Erythroblast (primary cell): ENCODE data around the gene SLC23A3.
A peak's percentile ranks its signal among the peaks of the same experiment; 100 is the strongest.

Experiments
- DNase-seq, 2 experiments: peaks; one replicate each; lab custom pipeline; 2025; lab: John Stamatoyannopoulos, UW
- GATA1 ChIP-seq: IDR thresholded peaks from 2 replicates; pipeline ENCODE4 v1.6.1; 2011; ENCODE audit warnings: low read depth, mild to moderate bottlenecking, control low read depth, low read length, moderate library complexity
- POLR2A ChIP-seq: IDR thresholded peaks from 2 replicates; pipeline ENCODE4 v1.6.1; 2011; ENCODE audit warnings: mild to moderate bottlenecking, low read length

Gene SLC23A3

GRCh38 chr2:219169930-219170654 lies at the start of gene SLC23A3:
Gene SLC23A3, minus strand, starts transcription at chr2:219170029. Its CDS starts 45 bp downstream, at chr2:219169984.
- DNase-seq: no peak
- no peak for TF ChIP-seq POLR2A
- no peak for TF ChIP-seq GATA1

GRCh38 chr2:219218732-219219701 lies 49.2 kb upstream of the SLC23A3 start, which contains the start of gene ABCB6:
Gene ABCB6, minus strand, starts transcription at chr2:219218958. Its CDS starts 285 bp downstream, at chr2:219218673.
- TF ChIP-seq GATA1: no peak
- peak; percentile 95 for TF ChIP-seq POLR2A
- DNase-seq: peak; percentile 95 to 97

- TF ChIP-seq POLR2A: no peak
- TF ChIP-seq GATA1: no peak
- peak; percentile 86 to 88 for DNase-seq
These were observed 48.4 kb upstream of the SLC23A3 start for GRCh38 chr2:219218217-219218731.

GRCh38 chr2:219216535-219216915 lies 46.7 kb upstream of the SLC23A3 start:
- no peak for TF ChIP-seq GATA1
- no peak for TF ChIP-seq POLR2A
- no peak for DNase-seq

GRCh38 chr2:219215871-219216534 lies 46.2 kb upstream of the SLC23A3 start:
- DNase-seq: no peak
- TF ChIP-seq GATA1 (no peak), POLR2A (no peak)

GRCh38 chr2:219214786-219215185 lies 45.0 kb upstream of the SLC23A3 start:
- TF ChIP-seq GATA1 (no peak), POLR2A (no peak)
- no peak for DNase-seq

GRCh38 chr2:219214141-219214540 lies 44.3 kb upstream of the SLC23A3 start:
- DNase-seq: no peak
- TF ChIP-seq POLR2A: peak; percentile 11
- TF ChIP-seq GATA1: no peak

GRCh38 chr2:219213486-219214071 lies 43.8 kb upstream of the SLC23A3 start:
- no peak for DNase-seq
- TF ChIP-seq POLR2A: no peak

- TF ChIP-seq POLR2A (no peak), GATA1 (no peak)
- DNase-seq: no peak
These were observed 43.2 kb upstream of the SLC23A3 start for GRCh38 chr2:219213026-219213415.

- TF ChIP-seq GATA1 (no peak), POLR2A (peak; percentile 1)
- no peak for DNase-seq
These were observed 41.1 kb upstream of the SLC23A3 start for GRCh38 chr2:219210886-219211362.

- no peak for DNase-seq
- TF ChIP-seq GATA1: no peak
- peak; percentile 34 for TF ChIP-seq POLR2A
These were observed 40.5 kb upstream of the SLC23A3 start for GRCh38 chr2:219210196-219210885.
